ENCODE measurements around the gene FAM219B.

DNA sequence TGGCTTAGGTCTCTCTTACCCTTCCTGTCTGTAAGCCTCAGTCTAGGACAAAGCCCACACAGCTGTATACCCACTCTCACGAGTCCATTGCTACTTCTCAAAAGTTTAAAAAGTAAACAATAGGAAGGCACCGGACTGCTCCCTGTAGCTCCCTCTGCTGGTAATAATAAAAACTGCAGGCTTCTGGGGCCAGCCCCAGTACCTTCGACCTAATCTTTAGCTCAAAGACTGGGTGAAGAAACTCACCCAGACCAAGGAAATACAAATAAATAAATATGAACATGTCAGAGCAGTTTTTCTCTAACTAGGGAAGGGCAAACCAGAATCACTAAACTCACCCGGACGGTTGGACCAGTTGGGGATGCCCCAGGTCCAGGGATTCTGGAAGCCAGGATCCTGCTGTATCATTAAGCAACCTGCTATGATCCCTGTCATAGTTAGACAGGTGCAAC is 5.0 kb downstream of the FAM219B start:
- TF ChIP-seq, protein P1, sequence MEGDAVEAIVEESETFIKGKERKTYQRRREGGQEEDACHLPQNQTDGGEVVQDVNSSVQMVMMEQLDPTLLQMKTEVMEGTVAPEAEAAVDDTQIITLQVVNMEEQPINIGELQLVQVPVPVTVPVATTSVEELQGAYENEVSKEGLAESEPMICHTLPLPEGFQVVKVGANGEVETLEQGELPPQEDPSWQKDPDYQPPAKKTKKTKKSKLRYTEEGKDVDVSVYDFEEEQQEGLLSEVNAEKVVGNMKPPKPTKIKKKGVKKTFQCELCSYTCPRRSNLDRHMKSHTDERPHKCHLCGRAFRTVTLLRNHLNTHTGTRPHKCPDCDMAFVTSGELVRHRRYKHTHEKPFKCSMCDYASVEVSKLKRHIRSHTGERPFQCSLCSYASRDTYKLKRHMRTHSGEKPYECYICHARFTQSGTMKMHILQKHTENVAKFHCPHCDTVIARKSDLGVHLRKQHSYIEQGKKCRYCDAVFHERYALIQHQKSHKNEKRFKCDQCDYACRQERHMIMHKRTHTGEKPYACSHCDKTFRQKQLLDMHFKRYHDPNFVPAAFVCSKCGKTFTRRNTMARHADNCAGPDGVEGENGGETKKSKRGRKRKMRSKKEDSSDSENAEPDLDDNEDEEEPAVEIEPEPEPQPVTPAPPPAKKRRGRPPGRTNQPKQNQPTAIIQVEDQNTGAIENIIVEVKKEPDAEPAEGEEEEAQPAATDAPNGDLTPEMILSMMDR (conservative IDR thresholded peaks at IDR 0.05; ENCODE audit: low read length) = peak; percentile 99
- TF ChIP-seq EZH2phosphoT487 (IDR thresholded peaks at IDR 0.05; ENCODE audit: borderline replicate concordance, low read depth, low read length) = no peak

Data from OCI-LY7 (cell line).